DOHH2 (cell line): ENCODE measurements around the gene HLA-DOA.

Source experiments
- H3F3A ChIP-seq: fragments of 200-600 bp; sonication (generic), shearing (Covaris generic); 2 replicates; pipeline ENCODE4 v1.6.0; 2016; ENCODE audit warnings: antibody characterized with exemption, mild to moderate bottlenecking; ENCODE audit not compliant: control insufficient read depth, insufficient read depth
- H3K27ac ChIP-seq: fragments of 200-600 bp; sonication (generic); 2 replicates; pipeline ENCODE4 v1.5.1; 2014; ENCODE audit warnings: low read depth, mild to moderate bottlenecking, low read length, moderate library complexity
- H3K27me3 ChIP-seq: fragments of 200-600 bp; sonication (generic); 2 replicates; pipeline ENCODE4 v1.6.1; 2014; ENCODE audit warnings: mild to moderate bottlenecking, low read length, mixed read lengths; ENCODE audit not compliant: control insufficient read depth
- H3K36me3 ChIP-seq: fragments of 200-600 bp; sonication (generic); 2 replicates; pipeline ENCODE4 v1.6.1; 2014; ENCODE audit warnings: mild to moderate bottlenecking, low read length, moderate library complexity, mixed read lengths; ENCODE audit not compliant: control insufficient read depth
- H3K4me1 ChIP-seq: fragments of 200-600 bp; sonication (generic); 2 replicates; pipeline ENCODE4 v1.6.1; 2014; ENCODE audit warnings: mild to moderate bottlenecking, low read length, mixed read lengths; ENCODE audit not compliant: control insufficient read depth
- H3K4me2 ChIP-seq: fragments of 200-600 bp; sonication (generic); 2 replicates; pipeline ENCODE4 v1.6.0; 2014; ENCODE audit warnings: mild to moderate bottlenecking, low read length, moderate library complexity
- H3K4me3 ChIP-seq: fragments of 200-600 bp; sonication (generic); 2 replicates; pipeline ENCODE4 v1.5.1; 2014; ENCODE audit warnings: mild to moderate bottlenecking, low read length, mixed read lengths
- H3K79me2 ChIP-seq: fragments of 200-600 bp; sonication (generic); 2 replicates; pipeline ENCODE4 v1.6.1; 2014; ENCODE audit warnings: mild to moderate bottlenecking, low read length, mixed read lengths; ENCODE audit not compliant: control insufficient read depth
- H3K9me2 ChIP-seq: fragments of 200-600 bp; sonication (generic); replicated peaks from 2 replicates; pipeline ENCODE4 v1.6.1; 2014; ENCODE audit warnings: mild to moderate bottlenecking, low read length, mixed read lengths; ENCODE audit not compliant: control insufficient read depth
- H3K9me3 ChIP-seq: fragments of 200-600 bp; sonication (generic); 2 replicates; pipeline ENCODE4 v1.6.1; 2014; ENCODE audit warnings: antibody characterized with exemption, low read length, mixed read lengths; ENCODE audit not compliant: control insufficient read depth, insufficient read depth
- H4K20me1 ChIP-seq: fragments of 200-600 bp; sonication (generic); 2 replicates; pipeline ENCODE4 v1.6.0; 2014; ENCODE audit warnings: low read depth, mild to moderate bottlenecking, antibody characterized with exemption, low read length, moderate library complexity; ENCODE audit not compliant: control insufficient read depth, insufficient read depth
- CTCF ChIP-seq: fragments of 200-600 bp; sonication (generic); IDR thresholded peaks from one replicate; pipeline ENCODE4 v1.5.1; 2014; ENCODE audit warnings: antibody characterized with exemption, mild to moderate bottlenecking, low read depth, low read length; ENCODE audit not compliant: poor library complexity, severe bottlenecking
- EZH2phosphoT487 ChIP-seq: fragments of 200-600 bp; sonication (generic); IDR thresholded peaks from 2 replicates; pipeline ENCODE4 v1.6.1; 2017; ENCODE audit warnings: borderline replicate concordance, mild to moderate bottlenecking, antibody characterized with exemption, low read length, moderate library complexity, mixed read lengths

HLA-DOA gene

GRCh38 chr6:33008944-33009861, at the start of gene HLA-DOA:
TSS of gene HLA-DOA (minus strand) at chr6:33009591.
- peak within 1 kb of the TSS; percentile 85 for H3K4me3 ChIP-seq
- no peaks in the 10 kb centered on the region for H3K9me2 ChIP-seq
- no peaks in the 10 kb centered on the region for H4K20me1 ChIP-seq
- H3K4me1 ChIP-seq: peaks cover 17% of the 10 kb centered on the region
- peak within 1 kb of the TSS; percentile 3; the same call in 1 of the 2 replicates for H3K27ac ChIP-seq
- H3K4me2 ChIP-seq: peak within 1 kb of the TSS; percentile 68
- TF ChIP-seq EZH2phosphoT487: no peak
- TF ChIP-seq CTCF: no peak
- H3K79me2 ChIP-seq: peaks cover 10% of the 10 kb centered on the region
- no peaks in the 10 kb centered on the region for H3K27me3 ChIP-seq
- no peaks in the 10 kb centered on the region for H3F3A ChIP-seq
- no peaks in the 10 kb centered on the region for H3K9me3 ChIP-seq
- H3K36me3 ChIP-seq: peaks cover 9% of the 10 kb centered on the region; the same call in 1 of the 2 replicates

- no peak for TF ChIP-seq EZH2phosphoT487
- no peak for TF ChIP-seq CTCF
- H3K36me3 ChIP-seq: peaks cover 4% of the 10 kb centered on the region
- no peaks in the 10 kb centered on the region for H3K9me2 ChIP-seq
- H4K20me1 ChIP-seq: no peaks in the 10 kb centered on the region
- H3F3A ChIP-seq: peaks cover 17% of the 10 kb centered on the region
- H3K79me2 ChIP-seq: no peaks in the 10 kb centered on the region
- H3K4me2 ChIP-seq: peak overlapping the region; percentile 52
- peaks cover 5% of the 10 kb centered on the region; the same call in 1 of the 2 replicates for H3K9me3 ChIP-seq
- 0 out of 2 replicates have a peak overlapping the region, but pooled peaks have one; percentile 9 for H3K27ac ChIP-seq
- H3K4me3 ChIP-seq: peak overlapping the region; percentile 25
- H3K4me1 ChIP-seq: peaks cover 27% of the 10 kb centered on the region
- no peaks in the 10 kb centered on the region for H3K27me3 ChIP-seq
Measured at GRCh38 chr6:33057222-33058150, 48.1 kb upstream of the HLA-DOA start.

- no peaks in the 10 kb centered on the region for H3K36me3 ChIP-seq
- TF ChIP-seq CTCF (no peak), EZH2phosphoT487 (no peak)
- no peaks in the 10 kb centered on the region for H3K79me2 ChIP-seq
- H4K20me1 ChIP-seq: no peaks in the 10 kb centered on the region
- no peak overlapping the region for H3K4me3 ChIP-seq
- no peaks in the 10 kb centered on the region for H3K27me3 ChIP-seq
- no peak overlapping the region for H3K4me2 ChIP-seq
- no peaks in the 10 kb centered on the region for H3K9me3 ChIP-seq
- no peak overlapping the region for H3K27ac ChIP-seq
- peaks cover 13% of the 10 kb centered on the region for H3K4me1 ChIP-seq
- H3K9me2 ChIP-seq: no peaks in the 10 kb centered on the region
- H3F3A ChIP-seq: no peaks in the 10 kb centered on the region
Measured at GRCh38 chr6:33053230-33053629, 43.8 kb upstream of the HLA-DOA start.
